AG09319 (cell line): Measurements from ENCODE around the gene LPCAT3.

Experiments used
- DNase-seq: peaks from one replicate; pipeline ENCODE4 v3.0.0-alpha.2; 2010; ENCODE audit warnings: low read depth; ENCODE audit errors: extremely low read depth
- TF ChIP-seq, protein P1 (sequence below): IDR thresholded peaks from 2 replicates; pipeline ENCODE4 v1.5.1; 2011; ENCODE audit warnings: low read depth, mild to moderate bottlenecking, inconsistent platforms, low read length, moderate library complexity

The LPCAT3 gene

DNA sequence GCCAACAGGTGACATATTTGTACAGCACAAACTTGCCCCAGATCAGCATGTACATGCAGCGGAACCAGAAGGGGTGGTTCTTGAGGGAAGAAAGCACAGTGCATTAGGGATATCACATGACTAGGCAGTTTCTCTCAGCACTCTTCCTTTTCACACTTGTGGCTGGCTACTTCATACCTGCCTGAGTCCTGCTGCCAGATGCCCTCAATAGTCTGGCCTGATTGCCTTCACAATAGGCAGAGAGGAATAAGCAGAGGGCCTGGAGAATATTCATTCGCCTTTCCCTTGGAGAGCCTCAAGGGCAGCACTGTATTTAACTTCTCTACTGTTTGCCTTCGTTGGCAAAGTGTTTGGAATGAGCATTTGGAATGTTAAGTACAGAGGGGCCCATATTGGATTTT is 39.7 kb downstream of the LPCAT3 start:
- no peak for DNase-seq
- TF ChIP-seq, protein P1, sequence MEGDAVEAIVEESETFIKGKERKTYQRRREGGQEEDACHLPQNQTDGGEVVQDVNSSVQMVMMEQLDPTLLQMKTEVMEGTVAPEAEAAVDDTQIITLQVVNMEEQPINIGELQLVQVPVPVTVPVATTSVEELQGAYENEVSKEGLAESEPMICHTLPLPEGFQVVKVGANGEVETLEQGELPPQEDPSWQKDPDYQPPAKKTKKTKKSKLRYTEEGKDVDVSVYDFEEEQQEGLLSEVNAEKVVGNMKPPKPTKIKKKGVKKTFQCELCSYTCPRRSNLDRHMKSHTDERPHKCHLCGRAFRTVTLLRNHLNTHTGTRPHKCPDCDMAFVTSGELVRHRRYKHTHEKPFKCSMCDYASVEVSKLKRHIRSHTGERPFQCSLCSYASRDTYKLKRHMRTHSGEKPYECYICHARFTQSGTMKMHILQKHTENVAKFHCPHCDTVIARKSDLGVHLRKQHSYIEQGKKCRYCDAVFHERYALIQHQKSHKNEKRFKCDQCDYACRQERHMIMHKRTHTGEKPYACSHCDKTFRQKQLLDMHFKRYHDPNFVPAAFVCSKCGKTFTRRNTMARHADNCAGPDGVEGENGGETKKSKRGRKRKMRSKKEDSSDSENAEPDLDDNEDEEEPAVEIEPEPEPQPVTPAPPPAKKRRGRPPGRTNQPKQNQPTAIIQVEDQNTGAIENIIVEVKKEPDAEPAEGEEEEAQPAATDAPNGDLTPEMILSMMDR = no peak

DNA sequence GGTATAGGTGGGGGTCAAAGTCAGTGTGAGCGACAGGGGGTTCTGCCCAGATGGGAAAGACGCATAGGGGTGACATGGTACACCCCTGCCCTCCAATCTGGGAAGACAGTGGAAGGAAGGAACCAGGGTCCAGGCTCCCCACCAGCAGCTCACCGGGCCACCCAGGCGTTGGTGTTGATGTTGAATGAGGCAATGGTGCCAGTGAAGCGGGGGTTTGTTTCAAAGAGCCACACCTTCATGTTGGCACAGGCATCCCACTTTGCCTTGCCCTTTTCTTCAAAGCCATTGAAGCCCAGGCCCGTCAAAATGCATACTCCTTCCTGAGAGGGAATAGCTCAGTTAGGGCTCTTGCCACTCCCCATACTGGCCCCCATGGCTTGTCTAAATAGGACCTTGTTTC is 40.1 kb downstream of the LPCAT3 start:
- TF ChIP-seq, protein P1 = no peak
- no peak for DNase-seq

DNA sequence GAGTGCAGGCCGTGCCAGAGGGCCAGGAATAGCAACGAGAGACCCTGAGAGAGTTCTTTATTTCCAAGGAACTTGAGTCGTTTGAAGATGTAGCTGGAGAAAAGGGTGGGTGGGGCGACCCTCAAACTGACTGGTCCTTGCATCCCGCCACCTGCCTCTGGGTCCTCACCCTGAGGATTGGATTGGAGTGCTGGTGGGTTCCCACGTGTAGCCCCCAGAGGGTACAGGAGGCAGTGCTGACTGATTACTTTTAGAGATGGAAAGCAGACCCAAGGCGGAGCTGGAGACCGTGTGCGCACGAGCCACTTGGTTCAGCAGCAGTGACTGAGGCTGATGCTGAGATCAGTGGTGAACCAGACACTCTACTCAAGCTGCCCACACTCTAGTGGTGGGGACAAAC is 40.6 kb downstream of the LPCAT3 start:
- DNase-seq = no peak
- TF ChIP-seq, protein P1 = no peak

DNA sequence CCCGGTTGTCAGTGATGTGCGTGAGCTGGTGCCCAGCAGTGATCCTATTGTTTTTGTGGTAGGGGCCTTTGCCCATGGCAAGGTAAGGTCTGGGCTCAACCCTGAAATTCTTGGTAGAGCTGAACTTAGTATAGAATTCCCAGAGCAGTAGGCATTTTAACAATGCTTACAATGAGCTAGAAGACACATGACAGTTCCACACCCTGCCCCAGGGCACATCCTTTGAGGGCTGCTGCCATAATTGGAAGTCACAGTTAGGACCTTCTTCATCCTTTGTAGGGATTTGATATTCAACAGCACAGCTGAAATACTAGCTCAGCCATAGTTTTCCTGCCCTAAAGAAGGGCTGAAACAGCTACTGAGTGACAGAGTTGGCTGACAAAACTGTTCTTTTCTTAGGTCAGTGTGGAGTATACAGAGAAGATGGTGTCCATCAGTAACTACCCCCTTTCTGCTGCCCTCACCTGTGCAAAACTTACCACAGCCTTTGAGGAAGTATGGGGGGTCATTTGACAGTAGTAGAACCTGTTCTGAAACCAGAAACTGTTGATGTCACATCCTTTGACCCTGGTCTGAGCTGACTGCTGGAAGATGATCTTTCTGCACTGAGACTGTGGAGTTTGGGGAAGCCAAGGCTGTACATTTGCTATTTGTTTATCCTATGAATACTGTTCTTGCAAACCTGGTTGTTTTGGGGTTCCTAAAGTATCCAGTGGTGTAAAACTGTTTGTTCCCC is 42.8 kb downstream of the LPCAT3 start:
- TF ChIP-seq, protein P1 = no peak
- no peak for DNase-seq

DNA sequence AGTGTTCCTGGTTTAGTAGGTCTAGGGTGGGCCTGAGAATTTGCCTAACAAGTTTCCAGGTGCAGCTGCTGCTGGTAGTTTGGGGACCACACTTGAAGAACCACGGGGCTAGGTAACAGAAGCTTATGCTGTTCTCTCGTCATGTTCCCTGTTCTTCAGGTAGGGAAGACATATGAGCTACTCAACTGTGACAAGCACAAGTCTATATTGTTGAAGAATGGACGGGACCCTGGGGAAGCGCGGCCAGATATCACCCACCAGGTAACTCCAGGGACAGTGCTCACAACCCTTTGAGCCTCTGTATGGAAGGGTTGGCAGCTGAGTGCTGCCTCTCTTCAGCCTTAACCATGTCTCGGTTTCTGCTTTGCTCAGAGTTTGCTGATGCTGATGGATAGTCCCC is 44.1 kb downstream of the LPCAT3 start:
- TF ChIP-seq, protein P1 = no peak
- no peak for DNase-seq

DNA sequence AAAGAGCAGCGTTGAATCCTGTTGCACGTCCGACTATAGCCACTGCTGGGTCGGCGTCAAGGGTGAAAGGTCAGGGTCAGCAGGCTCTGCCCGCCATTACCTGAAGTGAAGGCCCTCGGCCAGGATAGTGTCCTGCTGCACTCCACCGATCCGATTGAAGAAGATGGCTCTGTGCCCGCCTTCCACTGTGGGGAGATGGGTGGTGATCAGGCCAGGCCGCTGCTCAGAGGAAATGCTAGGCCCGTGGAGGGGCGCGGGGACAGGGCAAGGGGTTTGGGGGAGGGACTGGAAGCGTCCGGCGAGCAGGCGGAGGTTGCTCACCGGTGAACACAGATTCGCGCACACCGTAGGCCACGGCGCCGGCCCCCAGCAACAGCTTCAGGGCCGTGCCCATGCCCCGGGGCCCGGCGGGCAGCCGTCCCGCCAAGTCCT is 48.2 kb downstream of the LPCAT3 start:
- DNase-seq = no peak
- TF ChIP-seq, protein P1 = no peak

DNA sequence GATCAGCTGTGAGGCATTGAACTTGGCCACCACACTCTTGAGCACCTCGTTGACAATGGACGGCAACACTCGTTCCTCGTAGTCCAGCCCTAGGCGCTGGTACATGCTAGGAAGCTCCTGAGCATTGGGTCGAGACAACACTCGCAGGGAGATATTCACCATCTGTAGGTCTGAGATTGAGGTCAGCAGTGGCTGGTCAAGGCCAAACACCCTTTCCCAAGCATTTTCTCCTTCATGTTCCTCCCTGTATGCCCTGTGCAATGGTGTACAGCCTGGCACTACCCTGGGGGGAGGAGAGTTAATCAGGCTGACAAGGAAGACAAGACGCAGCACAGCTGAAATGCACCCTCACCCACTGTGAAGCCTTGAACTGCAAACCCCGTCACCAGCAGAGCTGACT is 49.9 kb downstream of the LPCAT3 start:
- TF ChIP-seq, protein P1 = no peak
- no peak for DNase-seq
